GM12878 (cell line): ENCODE measurements around the gene RIMS1. TPM values are rescaled to one million over a fixed set of nuclear protein-coding genes. Genes with fewer than 3 reads are reported as not detected.

ENCODE experiments used
- ATAC-seq: fragments of 200-7000 bp; cut with Tn5 transposase; 3 replicates; pipeline ENCODE4 v1.9.1; 2020; ENCODE audit warnings: mild to moderate bottlenecking, moderate library complexity
- BruUV-seq: library from RNA; stranded (reverse); fragments of 400-500 nt; replicated peaks from 2 replicates; lab custom pipeline; 2021; lab: Mats Ljungman, UMichigan
- CTCF ChIA-PET: fragments of 300-600 bp; sonication (Branson Sonifier 250); formaldehyde crosslinking; extraction: SDS; loops from one replicate; lab custom pipeline; 2021; ENCODE audit warnings: inconsistent platforms; lab: Yijun Ruan, JAX
- POLR2A ChIA-PET: fragments of 350-600 bp; formaldehyde crosslinking; extraction: SDS; loops from one replicate; lab custom pipeline; 2021; ENCODE audit warnings: inconsistent platforms; lab: Charles Lee
- RAD21 ChIA-PET: fragments of 300-600 bp; sonication (Branson Sonifier 250); formaldehyde crosslinking; loops from one replicate; lab custom pipeline; 2023; ENCODE audit warnings: antibody characterized with exemption; ENCODE audit not compliant: unreplicated experiment; lab: Charles Lee
- SMC1A ChIA-PET: fragments of 300-600 bp; sonication (Branson Sonifier 250); formaldehyde crosslinking; loops from one replicate; lab custom pipeline; 2023; ENCODE audit not compliant: unreplicated experiment, uncharacterized antibody; lab: Charles Lee
- DNase-seq: peaks from one replicate; pipeline ENCODE4 v3.0.0-alpha.2; 2011; ENCODE audit warnings: low read depth, low spot score
- FAIRE-seq: peaks from 3 replicates; lab custom pipeline; 2011; peaks lifted over from hg19 to GRCh38; lab: Jason Lieb, UNC
- H2AFZ ChIP-seq: 2 replicates; pipeline ENCODE4 v1.6.0; 2011; ENCODE audit warnings: low read depth, low read length, control low read depth; ENCODE audit not compliant: control insufficient read depth
- H3K27ac ChIP-seq: 2 replicates; pipeline ENCODE4 v1.5.1; 2011; ENCODE audit warnings: control low read depth; ENCODE audit not compliant: control insufficient read depth, insufficient read depth
- H3K27me3 ChIP-seq, 2 experiments: replicated peaks in 1 of 2; 2 replicates each; pipeline versions ENCODE4 v1.6.0 to v1.6.1; 2011; ENCODE audit warnings: low read length in 1 of 2; ENCODE audit not compliant: control insufficient read depth in 2 of 2, insufficient read depth in 2 of 2
- H3K36me3 ChIP-seq, 2 experiments: 2 replicates each; pipeline ENCODE4 v1.5.1; 2011; ENCODE audit warnings: low read length in 1 of 2; ENCODE audit not compliant: control insufficient read depth in 2 of 2, insufficient read depth in 2 of 2
- H3K4me1 ChIP-seq: 2 replicates; pipeline ENCODE4 v1.6.1; 2011; ENCODE audit warnings: mild to moderate bottlenecking, low read length, moderate library complexity, mixed read lengths; ENCODE audit not compliant: control insufficient read depth, insufficient read depth
- H3K4me2 ChIP-seq: 2 replicates; pipeline ENCODE4 v1.6.0; 2011; ENCODE audit warnings: control low read depth; ENCODE audit not compliant: control insufficient read depth, insufficient read depth
- H3K4me3 ChIP-seq: fragments of 200-600 bp; sonication (generic); 2 replicates; pipeline ENCODE4 v1.5.1; 2016
- H3K79me2 ChIP-seq: 2 replicates; pipeline ENCODE4 v1.6.0; 2011; ENCODE audit warnings: low read length; ENCODE audit not compliant: control insufficient read depth, insufficient read depth
- H3K9ac ChIP-seq: 2 replicates; pipeline ENCODE4 v1.8.0; 2011; ENCODE audit warnings: low read length, control low read depth, mixed read lengths; ENCODE audit not compliant: control insufficient read depth, insufficient read depth
- H3K9me3 ChIP-seq: replicated peaks from 3 replicates; pipeline ENCODE4 v1.5.1; 2011; ENCODE audit warnings: mild to moderate bottlenecking, low read length; ENCODE audit not compliant: control insufficient read depth, insufficient read depth
- H4K20me1 ChIP-seq: 2 replicates; pipeline ENCODE4 v1.6.0; 2011; ENCODE audit not compliant: control insufficient read depth, insufficient read depth
- CHD4 ChIP-seq: fragments of 200-600 bp; sonication (generic); IDR thresholded peaks from 2 replicates; pipeline ENCODE4 v1.6.1; 2016; ENCODE audit warnings: mild to moderate bottlenecking
- KAT2A ChIP-seq: conservative IDR thresholded peaks from 2 replicates; pipeline ENCODE4 v1.6.1; 2011; ENCODE audit warnings: low read depth, low read length; ENCODE audit not compliant: control insufficient read depth
- MXI1 ChIP-seq: fragments of 150-350 bp; IDR thresholded peaks from 2 replicates; pipeline ENCODE4 v1.6.1; 2011; ENCODE audit warnings: low read depth, mild to moderate bottlenecking, inconsistent platforms, low read length, improper control_type of control experiment
- MYC ChIP-seq: IDR thresholded peaks from 2 replicates; pipeline ENCODE4 v1.6.1; 2011; ENCODE audit warnings: mild to moderate bottlenecking, low read length, moderate library complexity, inconsistent platforms; ENCODE audit not compliant: insufficient read depth, insufficient replicate concordance, insufficient read length, severe bottlenecking
- NRF1 ChIP-seq: conservative IDR thresholded peaks from 2 replicates; pipeline ENCODE4 v1.6.1; 2011; ENCODE audit warnings: mild to moderate bottlenecking, low read depth, low read length, improper control_type of control experiment
- RBBP5 ChIP-seq: fragments of 200-600 bp; sonication (generic); conservative IDR thresholded peaks from 2 replicates; pipeline ENCODE4 v1.6.1; 2016
- TCF7 ChIP-seq: IDR thresholded peaks from 2 replicates; pipeline ENCODE4 v1.6.1; 2014; ENCODE audit warnings: antibody characterized with exemption, borderline replicate concordance
- ZNF24 ChIP-seq: fragments of 450-650 bp; IDR thresholded peaks from 2 replicates; pipeline ENCODE4 v1.6.1; 2017; ENCODE audit warnings: antibody characterized with exemption, mild to moderate bottlenecking
- WGBS: methylation state at CpG from one replicate; pipeline ENCODE4 v1.1.6; 2016; ENCODE audit warnings: low lambda C conversion rate; ENCODE audit not compliant: insufficient replicate concordance, insufficient coverage; ENCODE audit errors: missing lambda C conversion rate; 5-methylcytosine and 5-hydroxymethylcytosine counted together
- in situ Hi-C: fragments of 300-500 bp; cut with MboI; formaldehyde crosslinking; loops from 9 replicates; pipeline ENCODE4 v1.14.3; 2018; ENCODE audit warnings: mixed read lengths
- intact Hi-C: fragments of 100-400 bp; cut with micrococcal nuclease; formaldehyde crosslinking; loops from one replicate; pipeline ENCODE4 v1.14.2; 2022; ENCODE audit not compliant: unreplicated experiment
- polyA plus RNA-seq, 11 experiments: library from polyadenylated mRNA; depleted of rRNA in 4 of 11; unstranded in 6 of 11; stranded (reverse) in 5 of 11; fragments of >200 nt; fragmentation: Nextera tagmentation in 4 of 11; fragmentation: Illumina TruSeq in 1 of 11; extraction: Ambion mirVana in 4 of 11; extraction: Trizol in 1 of 11; gene quantifications; 1 replicate in 1 of 11; 2 replicates in 10 of 11; pipeline versions ENCODE4 v1.2.1 to v1.2.3, GENCODE V29; 2011 to 2016; ENCODE audit warnings: inconsistent platforms in 2 of 11, missing spikeins in 2 of 11, low read depth in 1 of 11
- total RNA-seq, 4 experiments: library from RNA; depleted of rRNA in 3 of 4; stranded (reverse); fragments of >200 nt in 3 of 4; fragmentation: Illumina TruSeq in 1 of 4; extraction: Trizol in 1 of 4; gene quantifications; 2 replicates each; pipeline versions ENCODE4 v1.2.1 to v1.2.3, GENCODE V29; 2013 to 2021
- TF ChIP-seq, protein P1 (sequence below): fragments of 450-650 bp; IDR thresholded peaks from 2 replicates; pipeline ENCODE4 v1.6.1; 2017; ENCODE audit warnings: mild to moderate bottlenecking, moderate library complexity
- TF ChIP-seq, protein P2 (sequence below): fragments of 450-650 bp; IDR thresholded peaks from 2 replicates; pipeline ENCODE4 v1.6.1; 2017; ENCODE audit warnings: antibody characterized with exemption, mild to moderate bottlenecking, moderate library complexity
- TF ChIP-seq, protein P3 (sequence below): fragments of 450-650 bp; IDR thresholded peaks from 2 replicates; pipeline ENCODE4 v1.6.1; 2017; ENCODE audit warnings: borderline replicate concordance
- TF ChIP-seq, protein P4 (sequence below): fragments of 450-650 bp; IDR thresholded peaks from 2 replicates; pipeline ENCODE4 v1.6.1; 2016; ENCODE audit warnings: mild to moderate bottlenecking

Gene RIMS1
- total and polyA plus RNA-seq, 10 of the 15 experiments (the other 5 are each of a cell fraction or from before 2014, with no cell fraction given), result 0.05 to 0.76 (median 0.23) TPM

DNA sequence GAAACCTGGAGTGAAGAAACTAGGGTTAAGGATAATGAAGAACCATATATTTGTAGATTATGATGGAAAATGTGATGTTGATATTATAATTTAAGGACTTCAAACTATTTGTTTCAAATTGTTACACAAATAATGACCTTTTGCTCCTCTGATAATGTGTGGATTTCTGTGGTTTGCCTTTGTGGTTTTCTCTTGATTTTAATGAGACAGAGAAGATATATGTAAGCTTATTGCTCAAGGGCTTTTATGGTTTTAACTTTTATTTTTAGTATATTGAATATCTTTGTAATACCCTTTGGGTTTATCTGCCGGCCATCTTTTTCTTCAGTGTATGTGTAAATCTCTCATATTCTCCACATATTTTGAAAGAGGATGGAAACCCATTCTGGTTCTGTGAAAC is 362.3 kb downstream of the RIMS1 start:
- no peaks in the 10 kb centered on the region for H3K4me1 ChIP-seq
- no peak for ATAC-seq
- intact Hi-C loops, result no loop called here
- H3K27me3 ChIP-seq, result no peaks in the 10 kb centered on the region
- H3K4me2 ChIP-seq, result no peak overlapping the region
- no peak for FAIRE-seq
- no peaks in the 10 kb centered on the region for H3K36me3 ChIP-seq
- no peaks in the 10 kb centered on the region for H3K79me2 ChIP-seq
- ChIA-PET SMC1A (no interaction called here), CTCF (no interaction called here), RAD21 (no interaction called here), POLR2A (no interaction called here)
- WGBS, result 47% methylated on average over 1 of the region's 1 CpG
- in situ Hi-C loops, result no loop called here
- no peak overlapping the region for H3K9ac ChIP-seq
- H3K4me3 ChIP-seq, result no peak overlapping the region
- H3K9me3 ChIP-seq, result no peaks in the 10 kb centered on the region
- no peak for TF ChIP-seq ZNF24
- no peak for TF ChIP-seq TCF7
- TF ChIP-seq MYC, result no peak
- TF ChIP-seq, protein P1, sequence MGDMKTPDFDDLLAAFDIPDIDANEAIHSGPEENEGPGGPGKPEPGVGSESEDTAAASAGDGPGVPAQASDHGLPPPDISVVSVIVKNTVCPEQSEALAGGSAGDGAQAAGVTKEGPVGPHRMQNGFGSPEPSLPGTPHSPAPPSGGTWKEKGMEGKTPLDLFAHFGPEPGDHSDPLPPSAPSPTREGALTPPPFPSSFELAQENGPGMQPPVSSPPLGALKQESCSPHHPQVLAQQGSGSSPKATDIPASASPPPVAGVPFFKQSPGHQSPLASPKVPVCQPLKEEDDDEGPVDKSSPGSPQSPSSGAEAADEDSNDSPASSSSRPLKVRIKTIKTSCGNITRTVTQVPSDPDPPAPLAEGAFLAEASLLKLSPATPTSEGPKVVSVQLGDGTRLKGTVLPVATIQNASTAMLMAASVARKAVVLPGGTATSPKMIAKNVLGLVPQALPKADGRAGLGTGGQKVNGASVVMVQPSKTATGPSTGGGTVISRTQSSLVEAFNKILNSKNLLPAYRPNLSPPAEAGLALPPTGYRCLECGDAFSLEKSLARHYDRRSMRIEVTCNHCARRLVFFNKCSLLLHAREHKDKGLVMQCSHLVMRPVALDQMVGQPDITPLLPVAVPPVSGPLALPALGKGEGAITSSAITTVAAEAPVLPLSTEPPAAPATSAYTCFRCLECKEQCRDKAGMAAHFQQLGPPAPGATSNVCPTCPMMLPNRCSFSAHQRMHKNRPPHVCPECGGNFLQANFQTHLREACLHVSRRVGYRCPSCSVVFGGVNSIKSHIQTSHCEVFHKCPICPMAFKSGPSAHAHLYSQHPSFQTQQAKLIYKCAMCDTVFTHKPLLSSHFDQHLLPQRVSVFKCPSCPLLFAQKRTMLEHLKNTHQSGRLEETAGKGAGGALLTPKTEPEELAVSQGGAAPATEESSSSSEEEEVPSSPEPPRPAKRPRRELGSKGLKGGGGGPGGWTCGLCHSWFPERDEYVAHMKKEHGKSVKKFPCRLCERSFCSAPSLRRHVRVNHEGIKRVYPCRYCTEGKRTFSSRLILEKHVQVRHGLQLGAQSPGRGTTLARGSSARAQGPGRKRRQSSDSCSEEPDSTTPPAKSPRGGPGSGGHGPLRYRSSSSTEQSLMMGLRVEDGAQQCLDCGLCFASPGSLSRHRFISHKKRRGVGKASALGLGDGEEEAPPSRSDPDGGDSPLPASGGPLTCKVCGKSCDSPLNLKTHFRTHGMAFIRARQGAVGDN, result no peak
- TF ChIP-seq, protein P2, sequence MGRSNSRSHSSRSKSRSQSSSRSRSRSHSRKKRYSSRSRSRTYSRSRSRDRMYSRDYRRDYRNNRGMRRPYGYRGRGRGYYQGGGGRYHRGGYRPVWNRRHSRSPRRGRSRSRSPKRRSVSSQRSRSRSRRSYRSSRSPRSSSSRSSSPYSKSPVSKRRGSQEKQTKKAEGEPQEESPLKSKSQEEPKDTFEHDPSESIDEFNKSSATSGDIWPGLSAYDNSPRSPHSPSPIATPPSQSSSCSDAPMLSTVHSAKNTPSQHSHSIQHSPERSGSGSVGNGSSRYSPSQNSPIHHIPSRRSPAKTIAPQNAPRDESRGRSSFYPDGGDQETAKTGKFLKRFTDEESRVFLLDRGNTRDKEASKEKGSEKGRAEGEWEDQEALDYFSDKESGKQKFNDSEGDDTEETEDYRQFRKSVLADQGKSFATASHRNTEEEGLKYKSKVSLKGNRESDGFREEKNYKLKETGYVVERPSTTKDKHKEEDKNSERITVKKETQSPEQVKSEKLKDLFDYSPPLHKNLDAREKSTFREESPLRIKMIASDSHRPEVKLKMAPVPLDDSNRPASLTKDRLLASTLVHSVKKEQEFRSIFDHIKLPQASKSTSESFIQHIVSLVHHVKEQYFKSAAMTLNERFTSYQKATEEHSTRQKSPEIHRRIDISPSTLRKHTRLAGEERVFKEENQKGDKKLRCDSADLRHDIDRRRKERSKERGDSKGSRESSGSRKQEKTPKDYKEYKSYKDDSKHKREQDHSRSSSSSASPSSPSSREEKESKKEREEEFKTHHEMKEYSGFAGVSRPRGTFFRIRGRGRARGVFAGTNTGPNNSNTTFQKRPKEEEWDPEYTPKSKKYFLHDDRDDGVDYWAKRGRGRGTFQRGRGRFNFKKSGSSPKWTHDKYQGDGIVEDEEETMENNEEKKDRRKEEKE, result no peak
- TF ChIP-seq RBBP5, result no peak
- TF ChIP-seq, protein P3, sequence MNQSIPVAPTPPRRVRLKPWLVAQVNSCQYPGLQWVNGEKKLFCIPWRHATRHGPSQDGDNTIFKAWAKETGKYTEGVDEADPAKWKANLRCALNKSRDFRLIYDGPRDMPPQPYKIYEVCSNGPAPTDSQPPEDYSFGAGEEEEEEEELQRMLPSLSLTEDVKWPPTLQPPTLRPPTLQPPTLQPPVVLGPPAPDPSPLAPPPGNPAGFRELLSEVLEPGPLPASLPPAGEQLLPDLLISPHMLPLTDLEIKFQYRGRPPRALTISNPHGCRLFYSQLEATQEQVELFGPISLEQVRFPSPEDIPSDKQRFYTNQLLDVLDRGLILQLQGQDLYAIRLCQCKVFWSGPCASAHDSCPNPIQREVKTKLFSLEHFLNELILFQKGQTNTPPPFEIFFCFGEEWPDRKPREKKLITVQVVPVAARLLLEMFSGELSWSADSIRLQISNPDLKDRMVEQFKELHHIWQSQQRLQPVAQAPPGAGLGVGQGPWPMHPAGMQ, result no peak
- no peak for TF ChIP-seq KAT2A
- TF ChIP-seq, protein P4, sequence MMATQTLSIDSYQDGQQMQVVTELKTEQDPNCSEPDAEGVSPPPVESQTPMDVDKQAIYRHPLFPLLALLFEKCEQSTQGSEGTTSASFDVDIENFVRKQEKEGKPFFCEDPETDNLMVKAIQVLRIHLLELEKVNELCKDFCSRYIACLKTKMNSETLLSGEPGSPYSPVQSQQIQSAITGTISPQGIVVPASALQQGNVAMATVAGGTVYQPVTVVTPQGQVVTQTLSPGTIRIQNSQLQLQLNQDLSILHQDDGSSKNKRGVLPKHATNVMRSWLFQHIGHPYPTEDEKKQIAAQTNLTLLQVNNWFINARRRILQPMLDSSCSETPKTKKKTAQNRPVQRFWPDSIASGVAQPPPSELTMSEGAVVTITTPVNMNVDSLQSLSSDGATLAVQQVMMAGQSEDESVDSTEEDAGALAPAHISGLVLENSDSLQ, result no peak
- no peak for TF ChIP-seq CHD4
- no peak for TF ChIP-seq MXI1
- TF ChIP-seq NRF1, result no peak
- BruUV-seq, result no TSS peak
- no peak for DNase-seq
- H2AFZ ChIP-seq, result no peak overlapping the region
- H4K20me1 ChIP-seq, result no peaks in the 10 kb centered on the region
- no peak overlapping the region for H3K27ac ChIP-seq
